Measurements from ENCODE around the gene FAM110A.

DNA sequence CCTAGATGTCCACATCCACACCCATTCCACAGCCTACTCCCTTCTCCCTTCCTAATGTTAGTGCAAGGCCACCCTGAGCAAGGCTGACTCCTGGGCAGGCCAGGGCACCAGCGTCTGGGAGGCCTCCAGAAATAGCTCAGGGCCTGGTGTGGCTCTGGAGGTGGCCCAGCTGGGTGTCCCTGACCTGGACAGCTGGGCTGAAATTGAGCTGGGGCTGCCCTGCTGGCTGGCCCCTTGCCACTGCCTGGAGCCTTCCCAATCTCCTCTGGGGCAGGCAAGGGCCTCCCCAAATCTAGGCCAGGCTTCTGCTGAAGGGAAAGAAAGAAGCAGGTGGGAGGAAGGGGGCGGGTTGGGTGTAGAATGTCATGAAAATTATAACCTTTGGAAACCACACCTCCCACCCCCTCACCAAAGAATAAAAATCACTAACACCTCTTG lies 2.1 kb downstream of the FAM110A start:
- TF ChIP-seq TAF1 (IDR thresholded peaks at IDR 0.05; ENCODE audit: low read depth) = no peak
- TF ChIP-seq, protein P1, sequence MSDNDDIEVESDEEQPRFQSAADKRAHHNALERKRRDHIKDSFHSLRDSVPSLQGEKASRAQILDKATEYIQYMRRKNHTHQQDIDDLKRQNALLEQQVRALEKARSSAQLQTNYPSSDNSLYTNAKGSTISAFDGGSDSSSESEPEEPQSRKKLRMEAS (IDR thresholded peaks at IDR 0.05) = no peak
- peak; percentile 41 for TF ChIP-seq NFIC (IDR thresholded peaks at IDR 0.05)
- peak; percentile 60; the same call in 1 of the 2 replicates for TF ChIP-seq EGR1 (IDR thresholded peaks at IDR 0.05)
